ENCODE data around the gene IDNK. TPM values are rescaled to one million over a fixed set of nuclear protein-coding genes. Genes with fewer than 3 reads are reported as not detected.

IDNK gene
- total RNA-seq (2022) (10.9 and 19.7 TPM in 2 replicates), Bru-seq, nascent RNA (percentile 80 among the genes with signal in this experiment), BruChase-seq, experiment 1, labeled RNA remaining after a 6-hour chase (percentile 54 among the genes with signal in this experiment), BruChase-seq, experiment 2, labeled RNA remaining after a 2-hour chase (percentile 61 among the genes with signal in this experiment)
- long read RNA-seq, transcript IDNK-202 (5 exons, 692 nt), result major isoform, 6 of 21 reads
- long read RNA-seq, transcript IDNK-203 (4 exons, 629 nt), result major isoform, 6 of 21 reads
- long read RNA-seq, partial matches to known transcripts, result 1 of 21 reads
- long read RNA-seq, other reads (novel, unspliced or antisense), result 8 of 21 reads

- Mint-ChIP-seq H3K4me1 (ENCODE audit: insufficient read depth, unreplicated experiment) (peaks cover 8% of the 10 kb centered on the region), H3K4me3 (ENCODE audit: unreplicated experiment) (peak within 1 kb of the TSS; percentile 83), H3K27ac (ENCODE audit: low read depth, unreplicated experiment) (peak within 1 kb of the TSS; percentile 89), H3K9me3 (ENCODE audit: unreplicated experiment) (no peaks in the 10 kb centered on the region), H3K36me3 (ENCODE audit: insufficient read depth, unreplicated experiment) (peaks cover 38% of the 10 kb centered on the region), H3K27me3 (ENCODE audit: insufficient read depth, unreplicated experiment) (no peaks in the 10 kb centered on the region)
- intact Hi-C loops (cut with micrococcal nuclease), result loop anchor here (5.0 kb wide), 1 partner anchor 84 kb away; the partner anchor contains the start of gene UBQLN1
- DNase-seq (ENCODE audit: unreplicated experiment), result peak; percentile 65
- no peak for TF ChIP-seq CTCF (IDR thresholded peaks at IDR 0.05; ENCODE audit: unreplicated experiment)
- BruUV-seq (replicated peaks), result no TSS peak
- ChIA-PET CTCF (interaction anchor here (0.5 to 1.7 kb wide), 11 partner anchors 9 to 425 kb away, joined by 3 to 10 read pairs (median 4); partner anchors contain the start of genes FRMD3 and UBQLN1), POLR2A (interaction anchor here (0.5 to 2.2 kb wide), 6 partner anchors 17 to 408 kb away, joined by 3 to 22 read pairs (median 4); partner anchors contain the start of gene UBQLN1)
Measured at GRCh38 chr9:83622939-83623678, at the start of gene IDNK. Gene IDNK (plus strand): TSS chr9:83623143. CDS start chr9:83623172, 29 bp downstream.

GRCh38 chr9:83574482-83574881, 48.5 kb upstream of the IDNK start:
- intact Hi-C loops (cut with micrococcal nuclease), result no loop called here
- CTCF ChIA-PET, result no interaction called here

GRCh38 chr9:83582029-83582428, 40.9 kb upstream of the IDNK start:
- Mint-ChIP-seq H3K4me1 (ENCODE audit: insufficient read depth, unreplicated experiment) (peaks cover 7% of the 10 kb centered on the region), H3K9me3 (ENCODE audit: unreplicated experiment) (no peaks in the 10 kb centered on the region), H3K27me3 (ENCODE audit: insufficient read depth, unreplicated experiment) (no peaks in the 10 kb centered on the region), H3K27ac (ENCODE audit: low read depth, unreplicated experiment) (no peak overlapping the region), H3K4me3 (ENCODE audit: unreplicated experiment) (no peak overlapping the region), H3K36me3 (ENCODE audit: insufficient read depth, unreplicated experiment) (no peaks in the 10 kb centered on the region)
- BruUV-seq (replicated peaks), result no TSS peak
- ChIA-PET POLR2A (no interaction called here), CTCF (interaction anchor here (0.6 kb wide), 1 partner anchor 292 kb away, joined by 4 read pairs; no protein-coding TSS in a partner anchor)
- TF ChIP-seq CTCF (IDR thresholded peaks at IDR 0.05; ENCODE audit: unreplicated experiment), result no peak
- DNase-seq (ENCODE audit: unreplicated experiment), result peak; percentile 90
- intact Hi-C loops (cut with micrococcal nuclease), result no loop called here

More at GRCh38 chr9:83574482-83574881, 48.5 kb upstream of the IDNK start:
- Mint-ChIP-seq H3K9me3 (ENCODE audit: unreplicated experiment) (no peaks in the 10 kb centered on the region), H3K4me1 (ENCODE audit: insufficient read depth, unreplicated experiment) (no peaks in the 10 kb centered on the region), H3K36me3 (ENCODE audit: insufficient read depth, unreplicated experiment) (no peaks in the 10 kb centered on the region), H3K27me3 (ENCODE audit: insufficient read depth, unreplicated experiment) (no peaks in the 10 kb centered on the region), H3K4me3 (ENCODE audit: unreplicated experiment) (no peak overlapping the region), H3K27ac (ENCODE audit: low read depth, unreplicated experiment) (no peak overlapping the region)
- DNase-seq (ENCODE audit: unreplicated experiment), result no peak
- TF ChIP-seq CTCF (IDR thresholded peaks at IDR 0.05; ENCODE audit: unreplicated experiment), result no peak
- BruUV-seq (replicated peaks), result no TSS peak
- POLR2A ChIA-PET, result interaction anchor here (0.7 kb wide), 1 partner anchor 274 kb away, joined by 3 read pairs; no protein-coding TSS in a partner anchor
